ENCODE measurements around the gene DOK7. TPM values are rescaled to one million over a fixed set of nuclear protein-coding genes. Genes with fewer than 3 reads are reported as not detected.
A peak's percentile ranks its signal among the peaks of the same experiment; 100 is the strongest.

The DOK7 gene
- total and polyA plus RNA-seq, 12 donors = 30.3 to 89.7 (median 39.0) TPM

DNA sequence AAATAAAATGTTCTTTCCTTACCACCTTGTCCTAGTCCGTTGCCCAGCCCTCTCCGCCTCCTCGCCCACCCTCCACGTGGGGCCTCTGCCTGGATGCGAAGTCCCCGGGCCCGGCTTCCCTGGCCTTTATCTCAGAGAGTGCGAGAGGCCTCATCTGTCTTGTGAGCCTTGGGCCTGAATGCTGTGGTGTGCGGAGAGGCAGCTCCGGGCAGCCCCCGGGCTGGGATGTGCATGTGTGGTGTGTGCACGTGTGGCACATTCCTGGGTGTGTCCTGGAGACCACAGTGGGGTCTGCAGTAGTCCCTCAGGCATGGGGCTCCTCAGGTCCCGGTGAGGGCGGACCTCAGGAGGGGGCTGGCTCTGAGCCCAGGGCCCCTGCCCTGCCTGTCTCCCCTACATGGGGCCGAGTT, 31.4 kb downstream of the DOK7 start:
- WGBS, 2 donors = 31 to 36% methylated on average over 15 of the region's 15 CpGs
- Histone ChIP-seq H3K36me3 (peaks cover 0 to 37% (median 0%) of the 10 kb centered on the region in 9 donors), H3K9me3 (no peaks in the 10 kb centered on the region), H3K27me3 (peaks cover 0 to 46% (median 24%) of the 10 kb centered on the region in 7 donors), H3K27ac (peak overlapping the region in 5 of 10 donors; percentile 2 to 60 (median 23)), H3K4me3 (no peak overlapping the region), H3K4me1 (peaks cover 0 to 58% (median 12%) of the 10 kb centered on the region in 9 donors)
- intact Hi-C loops (cut with DNase I) = no loop called here
- peak in 3 of 8 donors; percentile 1 to 3 (median 3) for ATAC-seq
- no peak for DNase-seq
- TF ChIP-seq, protein P1, sequence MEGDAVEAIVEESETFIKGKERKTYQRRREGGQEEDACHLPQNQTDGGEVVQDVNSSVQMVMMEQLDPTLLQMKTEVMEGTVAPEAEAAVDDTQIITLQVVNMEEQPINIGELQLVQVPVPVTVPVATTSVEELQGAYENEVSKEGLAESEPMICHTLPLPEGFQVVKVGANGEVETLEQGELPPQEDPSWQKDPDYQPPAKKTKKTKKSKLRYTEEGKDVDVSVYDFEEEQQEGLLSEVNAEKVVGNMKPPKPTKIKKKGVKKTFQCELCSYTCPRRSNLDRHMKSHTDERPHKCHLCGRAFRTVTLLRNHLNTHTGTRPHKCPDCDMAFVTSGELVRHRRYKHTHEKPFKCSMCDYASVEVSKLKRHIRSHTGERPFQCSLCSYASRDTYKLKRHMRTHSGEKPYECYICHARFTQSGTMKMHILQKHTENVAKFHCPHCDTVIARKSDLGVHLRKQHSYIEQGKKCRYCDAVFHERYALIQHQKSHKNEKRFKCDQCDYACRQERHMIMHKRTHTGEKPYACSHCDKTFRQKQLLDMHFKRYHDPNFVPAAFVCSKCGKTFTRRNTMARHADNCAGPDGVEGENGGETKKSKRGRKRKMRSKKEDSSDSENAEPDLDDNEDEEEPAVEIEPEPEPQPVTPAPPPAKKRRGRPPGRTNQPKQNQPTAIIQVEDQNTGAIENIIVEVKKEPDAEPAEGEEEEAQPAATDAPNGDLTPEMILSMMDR (IDR thresholded peaks at IDR 0.05) = no peak

DNA sequence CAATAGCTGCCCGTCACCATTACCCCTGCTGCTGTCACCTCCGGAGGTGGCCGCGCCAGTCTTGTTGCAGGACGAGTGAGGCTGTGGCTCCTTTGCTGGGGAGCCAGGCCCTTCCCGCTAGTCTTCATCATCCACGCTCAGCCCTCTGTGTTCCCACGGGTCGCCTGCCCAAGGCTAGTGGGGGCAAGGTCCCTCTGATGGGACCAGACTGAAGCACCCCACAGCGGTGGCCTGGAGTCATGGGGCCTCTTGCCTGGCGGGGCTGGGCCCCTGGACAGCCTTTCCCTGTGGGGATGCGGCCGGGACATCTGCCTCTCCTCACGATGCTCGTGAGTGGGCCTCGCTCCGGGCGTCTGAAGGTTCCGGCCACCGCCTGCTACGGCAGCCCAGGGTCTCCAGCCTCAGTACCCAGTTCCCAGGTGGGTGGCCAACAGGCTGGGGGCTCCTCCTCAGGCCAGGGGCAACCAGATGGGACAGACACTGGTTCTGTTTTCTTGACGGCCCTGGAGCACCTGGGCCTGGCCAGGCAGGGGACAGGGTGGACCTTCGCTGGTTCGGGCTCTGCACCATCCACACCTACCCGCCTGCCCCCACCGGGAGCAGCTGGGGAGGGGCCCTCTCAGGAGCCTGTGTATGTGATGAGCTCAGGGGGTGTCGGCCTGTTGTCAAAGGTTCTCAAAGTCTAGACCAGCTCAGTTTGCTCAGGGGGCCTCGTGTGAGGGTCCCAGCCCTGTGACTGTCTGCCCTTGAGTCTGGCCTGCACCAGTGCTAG, 32.3 kb downstream of the DOK7 start:
- TF ChIP-seq, protein P1 (IDR thresholded peaks at IDR 0.05) = no peak
- Histone ChIP-seq H3K27me3 (peaks cover 0 to 46% (median 24%) of the 10 kb centered on the region in 7 donors), H3K27ac (peak overlapping the region in 2 of 10 donors; percentile 7 to 36), H3K36me3 (peaks cover 0 to 39% (median 0%) of the 10 kb centered on the region in 9 donors), H3K4me1 (peaks cover 0 to 60% (median 12%) of the 10 kb centered on the region in 9 donors), H3K4me3 (no peak overlapping the region), H3K9me3 (no peaks in the 10 kb centered on the region)
- 81 to 86% methylated on average over 28 of the region's 28 CpGs for WGBS, 2 donors
- ATAC-seq (no peak), DNase-seq (no peak)
- intact Hi-C loops (cut with DNase I) = no loop called here

DNA sequence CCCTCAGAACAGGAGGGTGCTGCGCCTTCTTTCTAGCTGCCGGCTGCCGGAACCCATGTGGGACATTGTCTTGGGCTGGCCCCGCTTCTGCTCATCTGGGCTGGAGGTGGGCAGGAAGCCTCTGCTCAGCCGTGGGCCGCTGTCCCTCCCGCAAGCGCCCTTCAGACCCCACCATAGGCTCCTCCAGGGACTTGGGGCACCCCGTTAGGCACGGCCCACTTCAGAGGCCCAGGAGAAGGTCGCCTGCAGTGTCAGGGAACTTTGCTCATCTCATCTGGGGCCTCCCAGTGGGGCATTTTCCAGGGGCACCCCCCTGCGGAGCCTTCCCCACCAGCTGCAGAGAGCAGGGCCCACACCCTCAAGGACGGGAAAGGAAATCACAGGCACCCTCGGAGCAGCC, 32.9 kb downstream of the DOK7 start:
- ATAC-seq = no peak

DNA sequence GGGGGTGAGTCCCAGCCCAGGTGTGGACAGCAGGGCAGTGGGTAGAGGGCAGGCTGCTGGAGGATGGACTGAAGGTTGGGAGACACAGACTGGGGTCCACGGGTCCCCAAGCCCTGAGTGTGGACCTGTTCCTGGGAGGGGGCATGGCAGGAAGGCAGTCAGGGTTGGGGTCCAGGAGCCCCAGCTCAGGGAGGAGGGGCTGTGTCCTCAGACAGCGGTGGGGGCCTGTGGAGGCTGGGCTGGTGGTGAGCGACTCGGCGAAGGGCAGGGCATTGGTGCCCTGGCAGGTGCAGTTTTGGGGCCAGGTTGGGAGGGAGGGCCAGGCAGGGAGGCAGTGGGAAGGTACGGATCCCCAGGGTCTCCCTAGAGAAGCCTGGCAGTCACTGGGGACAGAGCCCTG, 34.0 kb downstream of the DOK7 start:
- ATAC-seq (no peak), DNase-seq (no peak)
- H3K36me3 ChIP-seq = peaks cover 0 to 41% (median 0%) of the 10 kb centered on the region in 9 donors
- intact Hi-C loops (cut with DNase I) = no loop called here
- H3K27me3 ChIP-seq = peaks cover 0 to 39% (median 17%) of the 10 kb centered on the region in 7 donors
- no peaks in the 10 kb centered on the region for H3K9me3 ChIP-seq
- H3K4me1 ChIP-seq = peaks cover 0 to 78% (median 25%) of the 10 kb centered on the region in 9 donors
- TF ChIP-seq, protein P1 (IDR thresholded peaks at IDR 0.05) = no peak
- 87 to 88% methylated on average over 6 of the region's 6 CpGs for WGBS, 2 donors
- peak overlapping the region in 6 of 10 donors; percentile 20 to 62 (median 38) for H3K27ac ChIP-seq
- H3K4me3 ChIP-seq = no peak overlapping the region

More for the DNA sequence above, 32.9 kb downstream of the DOK7 start:
- intact Hi-C loops (cut with DNase I) = no loop called here
- Histone ChIP-seq H3K27me3 (peaks cover 0 to 46% (median 24%) of the 10 kb centered on the region in 7 donors), H3K36me3 (peaks cover 0 to 45% (median 0%) of the 10 kb centered on the region in 9 donors), H3K4me3 (no peak overlapping the region), H3K9me3 (no peaks in the 10 kb centered on the region), H3K27ac (peak overlapping the region in 3 of 10 donors; percentile 7 to 36 (median 13)), H3K4me1 (peaks cover 0 to 67% (median 15%) of the 10 kb centered on the region in 9 donors)
- no peak for DNase-seq
- TF ChIP-seq, protein P1 (IDR thresholded peaks at IDR 0.05) = no peak
- WGBS, 2 donors = 70% methylated on average over 14 of the region's 14 CpGs

Data from heart right ventricle (tissue), 16 donors.